A549 (cell line): Measurements from ENCODE around the gene METTL21C. TPM values are rescaled to one million over a fixed set of nuclear protein-coding genes. Genes with fewer than 3 reads are reported as not detected.

ENCODE experiments used
- ATAC-seq, 2 experiments: fragments of 200-7000 bp in 1 of 2; fragments of >200 bp in 1 of 2; cut with Nextera tagmentation in 1 of 2; cut with Tn5 transposase in 1 of 2; 3 replicates each; pipeline versions ENCODE4 v1.8.0 to v1.9.1; 2018 to 2020; ENCODE audit warnings: mild to moderate bottlenecking in 1 of 2, moderate library complexity in 1 of 2
- CTCF ChIA-PET: fragments of 300-600 bp; sonication (Branson Sonifier 250); formaldehyde crosslinking; extraction: SDS; loops from one replicate; lab custom pipeline; 2021; ENCODE audit warnings: antibody characterized with exemption, inconsistent platforms; lab: Yijun Ruan, JAX
- POLR2A ChIA-PET: fragments of 350-600 bp; formaldehyde crosslinking; extraction: SDS; loops from one replicate; lab custom pipeline; 2021; ENCODE audit warnings: antibody characterized with exemption, inconsistent platforms; lab: Yijun Ruan, JAX
- DNase-seq, 2 experiments: peaks; one replicate each; pipeline versions ENCODE4 v3.0.0 to v3.0.0-alpha.2; 2011 to 2016; ENCODE audit warnings: low read depth in 1 of 2, low spot score in 1 of 2
- FAIRE-seq: peaks from 2 replicates; lab custom pipeline; 2011; peaks lifted over from hg19 to GRCh38; lab: Jason Lieb, UNC
- H3K27ac ChIP-seq, 2 experiments: fragments of >200 bp; sonication (Bioruptor Twin); formaldehyde crosslinking; 3 replicates each; pipeline ENCODE4 v1.5.1; 2016 to 2017
- H3K4me1 ChIP-seq: fragments of >200 bp; sonication (Bioruptor Twin); formaldehyde crosslinking; 3 replicates; pipeline ENCODE4 v1.6.1; 2016
- H3K4me2 ChIP-seq: fragments of >200 bp; sonication (Bioruptor Twin); formaldehyde crosslinking; 3 replicates; pipeline ENCODE4 v1.6.1; 2016
- H3K4me3 ChIP-seq: fragments of >200 bp; sonication (Bioruptor Twin); formaldehyde crosslinking; 3 replicates; pipeline ENCODE4 v1.5.1; 2016
- H3K9me3 ChIP-seq: fragments of >200 bp; sonication (Bioruptor Twin); formaldehyde crosslinking; 3 replicates; pipeline ENCODE4 v1.6.1; 2016
- BHLHE40 ChIP-seq: IDR thresholded peaks from 2 replicates; pipeline ENCODE4 v1.6.1; 2012; ENCODE audit warnings: low read depth, low read length, inconsistent platforms
- EHF ChIP-seq: fragments of 250-450 bp; sonication (Bioruptor Pico); IDR thresholded peaks from 2 replicates; pipeline ENCODE4 v1.5.0; 2020; ENCODE audit warnings: mild to moderate bottlenecking
- ESRRA ChIP-seq: fragments of 150-350 bp; IDR thresholded peaks from 2 replicates; pipeline ENCODE4 v1.6.1; 2014; ENCODE audit warnings: mild to moderate bottlenecking, low read length, borderline replicate concordance
- GATA3 ChIP-seq: IDR thresholded peaks from 2 replicates; pipeline ENCODE4 v1.6.1; 2012; ENCODE audit warnings: borderline replicate concordance
- HEYL ChIP-seq: fragments of 250-450 bp; sonication (Bioruptor Pico); IDR thresholded peaks from 2 replicates; pipeline ENCODE4 v1.8.0; 2021; ENCODE audit warnings: mild to moderate bottlenecking, moderate library complexity
- JUN ChIP-seq, 2 experiments: fragments of >200 bp; sonication (Bioruptor Twin); formaldehyde crosslinking; IDR thresholded peaks; 2 replicates in 1 of 2; 3 replicates in 1 of 2; pipeline ENCODE4 v1.6.1; 2016 to 2017
- KDM1A ChIP-seq: fragments of 200-600 bp; sonication (generic); IDR thresholded peaks from 2 replicates; pipeline ENCODE4 v1.6.1; 2016; ENCODE audit warnings: low read depth, mild to moderate bottlenecking
- POLR2A ChIP-seq: IDR thresholded peaks from 2 replicates; pipeline ENCODE4 v1.6.1; 2012; ENCODE audit warnings: mild to moderate bottlenecking, low read length
- RAD21 ChIP-seq, 2 experiments: fragments of >200 bp in 1 of 2; sonication (Bioruptor Twin) in 1 of 2; formaldehyde crosslinking in 1 of 2; IDR thresholded peaks in 1 of 2; conservative IDR thresholded peaks in 1 of 2; 2 replicates in 1 of 2; 3 replicates in 1 of 2; pipeline ENCODE4 v1.6.1; 2012 to 2018; ENCODE audit warnings: inconsistent platforms in 1 of 2
- RARB ChIP-seq: fragments of 250-450 bp; sonication (Bioruptor Pico); IDR thresholded peaks from 2 replicates; pipeline ENCODE4 v1.8.0; 2021; ENCODE audit warnings: mild to moderate bottlenecking, moderate library complexity
- RNF2 ChIP-seq: fragments of 200-600 bp; sonication (generic); IDR thresholded peaks from 2 replicates; pipeline ENCODE4 v1.6.1; 2016; ENCODE audit warnings: low read depth, mild to moderate bottlenecking, antibody characterized with exemption, moderate library complexity, borderline replicate concordance
- SREBF2 ChIP-seq: fragments of 450-650 bp; IDR thresholded peaks from 2 replicates; pipeline ENCODE4 v1.6.1; 2014; ENCODE audit warnings: mild to moderate bottlenecking, moderate library complexity
- ZC3H11A ChIP-seq: fragments of 450-650 bp; IDR thresholded peaks from 2 replicates; pipeline ENCODE4 v1.6.1; 2014; ENCODE audit warnings: antibody characterized with exemption, mild to moderate bottlenecking
- ZFP36 ChIP-seq: fragments of 450-650 bp; IDR thresholded peaks from 2 replicates; pipeline ENCODE4 v1.6.1; 2014; ENCODE audit warnings: borderline replicate concordance; ENCODE audit not compliant: partially characterized antibody
- ZNF302 ChIP-seq: fragments of 250-450 bp; sonication (Bioruptor Pico); IDR thresholded peaks from 2 replicates; pipeline ENCODE4 v1.9.0; 2021; ENCODE audit warnings: inconsistent platforms, mild to moderate bottlenecking, moderate library complexity
- ZSCAN20 ChIP-seq: fragments of 250-450 bp; sonication (Bioruptor Pico); IDR thresholded peaks from 2 replicates; pipeline ENCODE4 v1.8.0; 2022; ENCODE audit warnings: mild to moderate bottlenecking, moderate library complexity
- WGBS: methylation state at CpG from one replicate; pipeline ENCODE4 v1.1.6; 2017; ENCODE audit errors: missing lambda C conversion rate; 5-methylcytosine and 5-hydroxymethylcytosine counted together
- polyA plus RNA-seq, 4 experiments: library from polyadenylated mRNA; depleted of rRNA in 3 of 4; stranded (reverse); fragments of >200 nt; fragmentation: RNase III in 1 of 4; extraction: RNeasy Plus Mini Kit Qiagen cat#74134 plus additional on column Dnase treatment in 1 of 4; gene quantifications; 2 replicates in 3 of 4; 3 replicates in 1 of 4; pipeline ENCODE4 v1.2.3, GENCODE V29; 2011 to 2017
- TF ChIP-seq, protein P1 (sequence below): fragments of >200 bp; sonication (Bioruptor Twin); formaldehyde crosslinking; IDR thresholded peaks from 3 replicates; pipeline ENCODE4 v1.5.1; 2016
- TF ChIP-seq, protein P2 (sequence below): fragments of 150-350 bp; IDR thresholded peaks from 2 replicates; pipeline ENCODE4 v1.6.1; 2014; ENCODE audit warnings: low read depth, mild to moderate bottlenecking, low read length
- TF ChIP-seq, protein P3 (sequence below): fragments of >200 bp; sonication (Bioruptor Twin); formaldehyde crosslinking; IDR thresholded peaks from 3 replicates; pipeline ENCODE4 v1.6.1; 2016

Gene METTL21C
- polyA plus RNA-seq, 2 of the 4 experiments (the other 2 are of a cell fraction), result not detected

DNA sequence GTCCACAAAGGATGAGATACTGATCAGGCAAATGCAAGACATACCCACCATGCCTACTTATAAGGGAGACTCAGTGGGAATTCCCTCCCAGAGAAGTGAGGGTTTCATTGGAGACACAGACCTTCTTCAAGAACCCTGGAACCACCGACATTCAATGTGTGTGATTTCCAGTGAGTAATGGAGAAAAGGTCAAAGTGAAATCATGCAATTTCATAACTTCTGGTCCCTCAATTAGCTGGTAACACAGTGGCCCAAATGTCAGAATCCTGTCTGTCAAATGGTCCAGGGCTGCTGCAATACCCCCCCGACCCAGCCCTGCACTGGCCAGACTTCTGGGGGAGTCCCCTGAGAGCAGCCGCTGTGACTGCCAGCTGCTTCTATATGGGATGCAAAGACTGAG, 4.7 kb upstream of the METTL21C start:
- Histone ChIP-seq H3K9me3 (no peaks in the 10 kb centered on the region), H3K4me3 (no peak overlapping the region), H3K27ac (no peak overlapping the region), H3K4me1 (no peaks in the 10 kb centered on the region), H3K4me2 (no peak overlapping the region)
- TF ChIP-seq GATA3, result no peak
- POLR2A ChIA-PET, result no interaction called here
- no peak for ATAC-seq
- no peak for DNase-seq
- 42% methylated on average over 3 of the region's 3 CpGs for WGBS
- FAIRE-seq, result no peak
- CTCF ChIA-PET, result no interaction called here

DNA sequence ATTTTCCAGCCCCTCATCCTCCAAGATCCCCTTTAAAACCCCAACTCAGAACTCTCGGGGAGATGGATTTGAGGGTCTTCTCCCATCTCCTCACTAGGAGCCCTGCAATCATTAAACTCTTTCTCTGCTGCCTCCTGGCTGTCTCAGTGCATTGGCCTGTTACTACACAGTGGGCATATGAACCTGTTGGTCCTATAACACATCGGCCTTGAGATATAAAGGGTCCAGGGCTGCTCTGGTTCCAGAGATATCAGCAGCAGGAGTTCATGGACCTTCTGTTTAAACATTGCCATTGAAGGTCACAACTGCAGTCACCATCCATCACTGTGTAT, 3.8 kb upstream of the METTL21C start:
- Histone ChIP-seq H3K4me1 (no peaks in the 10 kb centered on the region), H3K4me2 (no peak overlapping the region), H3K27ac (no peak overlapping the region), H3K9me3 (no peaks in the 10 kb centered on the region)
- ATAC-seq, result no peak
- ChIA-PET POLR2A (no interaction called here), CTCF (no interaction called here)
- DNase-seq, result no peak
- 39% methylated on average over 2 of the region's 2 CpGs for WGBS
- no peak for TF ChIP-seq RNF2
- no peak for TF ChIP-seq KDM1A
- no peak for TF ChIP-seq RARB (CRISPR knock-in tag)
- no peak for TF ChIP-seq SREBF2
- TF ChIP-seq, protein P1, sequence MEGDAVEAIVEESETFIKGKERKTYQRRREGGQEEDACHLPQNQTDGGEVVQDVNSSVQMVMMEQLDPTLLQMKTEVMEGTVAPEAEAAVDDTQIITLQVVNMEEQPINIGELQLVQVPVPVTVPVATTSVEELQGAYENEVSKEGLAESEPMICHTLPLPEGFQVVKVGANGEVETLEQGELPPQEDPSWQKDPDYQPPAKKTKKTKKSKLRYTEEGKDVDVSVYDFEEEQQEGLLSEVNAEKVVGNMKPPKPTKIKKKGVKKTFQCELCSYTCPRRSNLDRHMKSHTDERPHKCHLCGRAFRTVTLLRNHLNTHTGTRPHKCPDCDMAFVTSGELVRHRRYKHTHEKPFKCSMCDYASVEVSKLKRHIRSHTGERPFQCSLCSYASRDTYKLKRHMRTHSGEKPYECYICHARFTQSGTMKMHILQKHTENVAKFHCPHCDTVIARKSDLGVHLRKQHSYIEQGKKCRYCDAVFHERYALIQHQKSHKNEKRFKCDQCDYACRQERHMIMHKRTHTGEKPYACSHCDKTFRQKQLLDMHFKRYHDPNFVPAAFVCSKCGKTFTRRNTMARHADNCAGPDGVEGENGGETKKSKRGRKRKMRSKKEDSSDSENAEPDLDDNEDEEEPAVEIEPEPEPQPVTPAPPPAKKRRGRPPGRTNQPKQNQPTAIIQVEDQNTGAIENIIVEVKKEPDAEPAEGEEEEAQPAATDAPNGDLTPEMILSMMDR, result no peak
- TF ChIP-seq ZNF302, result no peak
- no peak for TF ChIP-seq ZC3H11A
- no peak for TF ChIP-seq ESRRA
- no peak for TF ChIP-seq GATA3
- TF ChIP-seq ZFP36, result no peak
- TF ChIP-seq, protein P2, sequence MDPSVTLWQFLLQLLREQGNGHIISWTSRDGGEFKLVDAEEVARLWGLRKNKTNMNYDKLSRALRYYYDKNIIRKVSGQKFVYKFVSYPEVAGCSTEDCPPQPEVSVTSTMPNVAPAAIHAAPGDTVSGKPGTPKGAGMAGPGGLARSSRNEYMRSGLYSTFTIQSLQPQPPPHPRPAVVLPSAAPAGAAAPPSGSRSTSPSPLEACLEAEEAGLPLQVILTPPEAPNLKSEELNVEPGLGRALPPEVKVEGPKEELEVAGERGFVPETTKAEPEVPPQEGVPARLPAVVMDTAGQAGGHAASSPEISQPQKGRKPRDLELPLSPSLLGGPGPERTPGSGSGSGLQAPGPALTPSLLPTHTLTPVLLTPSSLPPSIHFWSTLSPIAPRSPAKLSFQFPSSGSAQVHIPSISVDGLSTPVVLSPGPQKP, result no peak
- TF ChIP-seq JUN (IDR thresholded peaks at IDR 0.05), result no peak
- TF ChIP-seq ZSCAN20 (CRISPR knock-in tag), result no peak
- TF ChIP-seq BHLHE40, result no peak
- TF ChIP-seq POLR2A, result no peak
- TF ChIP-seq HEYL (CRISPR knock-in tag), result no peak
- TF ChIP-seq EHF (CRISPR knock-in tag), result no peak
- TF ChIP-seq, all 56 proteins: peak for 0
- no peak for FAIRE-seq
- no peak overlapping the region for H3K4me3 ChIP-seq

DNA sequence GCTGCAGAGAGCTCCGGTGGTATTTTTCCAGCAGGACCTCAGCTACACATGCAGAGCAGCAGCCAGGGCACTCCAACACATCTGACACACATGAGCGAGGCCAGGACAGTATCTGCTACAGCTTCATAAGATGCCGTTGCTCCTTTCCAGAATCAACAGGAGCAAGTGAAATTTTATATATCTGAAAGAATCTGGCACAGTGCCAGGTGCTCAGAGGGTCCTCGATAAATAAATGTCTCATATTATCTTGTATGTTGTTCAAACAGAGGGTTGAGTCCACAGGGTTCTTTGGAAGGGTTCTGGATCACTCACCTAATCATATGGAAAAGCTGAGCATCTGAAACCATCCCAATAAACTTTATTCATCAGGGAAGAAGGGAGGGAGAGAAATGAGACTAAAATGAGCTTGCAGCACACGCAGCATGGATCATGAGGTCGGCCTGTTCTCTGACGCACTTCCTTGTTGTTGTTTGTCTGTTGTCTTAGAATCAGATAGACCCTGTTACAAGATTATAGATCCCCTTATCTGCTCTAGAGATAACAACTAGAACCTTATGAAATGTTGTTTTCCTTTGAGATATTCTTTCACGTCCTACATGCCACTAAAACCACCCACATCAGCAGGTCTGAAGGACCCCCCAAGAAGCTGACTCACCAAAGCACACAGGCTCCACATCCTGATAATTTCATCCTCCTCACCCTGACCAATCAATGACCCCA, 3.2 kb upstream of the METTL21C start:
- 34% methylated on average over 8 of the region's 8 CpGs for WGBS
- Histone ChIP-seq H3K4me3 (no peak overlapping the region), H3K4me2 (no peak overlapping the region), H3K4me1 (no peaks in the 10 kb centered on the region), H3K9me3 (no peaks in the 10 kb centered on the region), H3K27ac (no peak overlapping the region)
- TF ChIP-seq ZNF302 (no peak), RAD21 (conservative IDR thresholded peaks at IDR 0.05 in 1 of 2, IDR thresholded peaks at IDR 0.05 in 1 of 2) (no peak)
- TF ChIP-seq, protein P3, sequence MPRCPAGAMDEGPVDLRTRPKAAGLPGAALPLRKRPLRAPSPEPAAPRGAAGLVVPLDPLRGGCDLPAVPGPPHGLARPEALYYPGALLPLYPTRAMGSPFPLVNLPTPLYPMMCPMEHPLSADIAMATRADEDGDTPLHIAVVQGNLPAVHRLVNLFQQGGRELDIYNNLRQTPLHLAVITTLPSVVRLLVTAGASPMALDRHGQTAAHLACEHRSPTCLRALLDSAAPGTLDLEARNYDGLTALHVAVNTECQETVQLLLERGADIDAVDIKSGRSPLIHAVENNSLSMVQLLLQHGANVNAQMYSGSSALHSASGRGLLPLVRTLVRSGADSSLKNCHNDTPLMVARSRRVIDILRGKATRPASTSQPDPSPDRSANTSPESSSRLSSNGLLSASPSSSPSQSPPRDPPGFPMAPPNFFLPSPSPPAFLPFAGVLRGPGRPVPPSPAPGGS, result no peak
- DNase-seq (no peak), ATAC-seq (no peak), FAIRE-seq (no peak)
- ChIA-PET POLR2A (no interaction called here), CTCF (no interaction called here)
